ENCODE measurements around the gene NT5DC4.

DNA sequence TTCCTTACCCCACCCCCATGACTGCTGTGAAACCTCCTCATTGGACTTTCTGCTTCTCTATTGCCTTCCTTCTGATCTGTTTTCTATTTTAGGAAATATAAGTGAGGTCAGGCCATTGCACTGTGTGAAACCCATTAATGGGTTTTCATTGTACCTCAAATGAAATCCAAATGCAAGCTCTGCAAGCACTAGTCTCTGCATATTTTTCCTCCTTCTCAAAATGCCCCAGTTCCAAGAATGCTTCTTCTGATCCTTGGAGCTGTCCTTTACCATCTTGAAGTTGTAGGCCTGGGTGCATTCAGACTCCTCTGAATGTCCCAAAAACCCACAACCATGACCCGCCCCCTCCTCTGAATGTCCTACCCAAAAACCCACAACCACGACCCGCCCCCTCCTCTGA lies 55.3 kb downstream of the NT5DC4 start:
- TF ChIP-seq, protein P1, sequence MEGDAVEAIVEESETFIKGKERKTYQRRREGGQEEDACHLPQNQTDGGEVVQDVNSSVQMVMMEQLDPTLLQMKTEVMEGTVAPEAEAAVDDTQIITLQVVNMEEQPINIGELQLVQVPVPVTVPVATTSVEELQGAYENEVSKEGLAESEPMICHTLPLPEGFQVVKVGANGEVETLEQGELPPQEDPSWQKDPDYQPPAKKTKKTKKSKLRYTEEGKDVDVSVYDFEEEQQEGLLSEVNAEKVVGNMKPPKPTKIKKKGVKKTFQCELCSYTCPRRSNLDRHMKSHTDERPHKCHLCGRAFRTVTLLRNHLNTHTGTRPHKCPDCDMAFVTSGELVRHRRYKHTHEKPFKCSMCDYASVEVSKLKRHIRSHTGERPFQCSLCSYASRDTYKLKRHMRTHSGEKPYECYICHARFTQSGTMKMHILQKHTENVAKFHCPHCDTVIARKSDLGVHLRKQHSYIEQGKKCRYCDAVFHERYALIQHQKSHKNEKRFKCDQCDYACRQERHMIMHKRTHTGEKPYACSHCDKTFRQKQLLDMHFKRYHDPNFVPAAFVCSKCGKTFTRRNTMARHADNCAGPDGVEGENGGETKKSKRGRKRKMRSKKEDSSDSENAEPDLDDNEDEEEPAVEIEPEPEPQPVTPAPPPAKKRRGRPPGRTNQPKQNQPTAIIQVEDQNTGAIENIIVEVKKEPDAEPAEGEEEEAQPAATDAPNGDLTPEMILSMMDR (IDR thresholded peaks at IDR 0.05; ENCODE audit: low read depth, low read length, missing input control), result no peak
- no peak for TF ChIP-seq FOXA1 (IDR thresholded peaks at IDR 0.05)
